SK-N-SH treated with all-trans-retinoic acid at 6 μM for 48 hours (cell line): ENCODE measurements around the gene XIRP2.

Source experiments
- ATAC-seq: fragments of 200-7000 bp; cut with Tn5 transposase; 3 replicates; pipeline ENCODE4 v1.9.1; 2020; ENCODE audit warnings: mild to moderate bottlenecking, moderate library complexity
- ARNTL ChIP-seq: fragments of 450-650 bp; formaldehyde crosslinking; IDR thresholded peaks from 2 replicates; pipeline ENCODE4 v1.5.0; 2020; ENCODE audit warnings: low read depth, mild to moderate bottlenecking, moderate library complexity, borderline replicate concordance
- BACH2 ChIP-seq: fragments of 250-450 bp; sonication (Bioruptor Pico); IDR thresholded peaks from 2 replicates; pipeline ENCODE4 v1.9.0; 2021; ENCODE audit warnings: mild to moderate bottlenecking, borderline replicate concordance
- CREB5 ChIP-seq: fragments of 250-450 bp; sonication (Bioruptor Pico); IDR thresholded peaks from 2 replicates; pipeline ENCODE4 v1.5.1; 2020; ENCODE audit warnings: low read depth, mild to moderate bottlenecking, moderate library complexity
- CSDC2 ChIP-seq: fragments of 250-450 bp; sonication (Bioruptor Pico); IDR thresholded peaks from 2 replicates; pipeline ENCODE4 v1.5.0; 2020; ENCODE audit warnings: mild to moderate bottlenecking, moderate library complexity
- ESRRG ChIP-seq: fragments of 250-450 bp; sonication (Bioruptor Pico); IDR thresholded peaks from 2 replicates; pipeline ENCODE4 v1.6.1; 2021; ENCODE audit warnings: mild to moderate bottlenecking
- GLIS3 ChIP-seq: fragments of 250-450 bp; sonication (Bioruptor Pico); IDR thresholded peaks from 2 replicates; pipeline ENCODE4 v1.5.0; 2020; ENCODE audit warnings: mild to moderate bottlenecking, moderate library complexity
- ISL1 ChIP-seq: fragments of 250-450 bp; sonication (Bioruptor Pico); IDR thresholded peaks from 2 replicates; pipeline ENCODE4 v2.1.2; 2022; ENCODE audit warnings: mild to moderate bottlenecking, moderate library complexity
- OSR1 ChIP-seq: fragments of 250-450 bp; sonication (Bioruptor Pico); IDR thresholded peaks from 2 replicates; pipeline ENCODE4 v1.8.0; 2022; ENCODE audit warnings: moderate library complexity, mild to moderate bottlenecking, inconsistent platforms
- PPARA ChIP-seq: fragments of 250-450 bp; sonication (Bioruptor Pico); IDR thresholded peaks from 2 replicates; pipeline ENCODE4 v1.5.0; 2020; ENCODE audit warnings: mild to moderate bottlenecking, borderline replicate concordance
- RARB ChIP-seq: fragments of 250-450 bp; sonication (Bioruptor Pico); IDR thresholded peaks from 2 replicates; pipeline ENCODE4 v1.8.0; 2021; ENCODE audit warnings: mild to moderate bottlenecking, moderate library complexity
- SNAI2 ChIP-seq: fragments of 250-450 bp; sonication (Bioruptor Pico); IDR thresholded peaks from 2 replicates; pipeline ENCODE4 v1.5.0; 2020; ENCODE audit warnings: mild to moderate bottlenecking, moderate library complexity
- TCF4 ChIP-seq: fragments of 250-450 bp; sonication (Bioruptor Pico); IDR thresholded peaks from 2 replicates; pipeline ENCODE4 v1.8.0; 2021; ENCODE audit warnings: mild to moderate bottlenecking, moderate library complexity, borderline replicate concordance
- TOX ChIP-seq: fragments of 250-450 bp; sonication (Bioruptor Pico); IDR thresholded peaks from 2 replicates; pipeline ENCODE4 v1.8.0; 2021; ENCODE audit warnings: mild to moderate bottlenecking, moderate library complexity, borderline replicate concordance
- TSHZ2 ChIP-seq: fragments of 250-450 bp; sonication (Bioruptor Pico); IDR thresholded peaks from 2 replicates; pipeline ENCODE4 v1.5.0; 2020; ENCODE audit warnings: mild to moderate bottlenecking, moderate library complexity
- ZC3H10 ChIP-seq: fragments of 250-450 bp; sonication (Bioruptor Pico); IDR thresholded peaks from 2 replicates; pipeline ENCODE4 v1.5.1; 2021; ENCODE audit warnings: mild to moderate bottlenecking, moderate library complexity
- ZFP30 ChIP-seq: fragments of 450-650 bp; formaldehyde crosslinking; IDR thresholded peaks from 2 replicates; pipeline ENCODE4 v1.5.0; 2022; ENCODE audit warnings: mild to moderate bottlenecking, moderate library complexity
- ZNF565 ChIP-seq: fragments of 450-650 bp; formaldehyde crosslinking; conservative IDR thresholded peaks from 2 replicates; pipeline ENCODE4 v1.5.0; 2020; ENCODE audit warnings: low read depth, mild to moderate bottlenecking, moderate library complexity
- ZNF70 ChIP-seq: fragments of 450-650 bp; formaldehyde crosslinking; IDR thresholded peaks from 2 replicates; pipeline ENCODE4 v1.5.0; 2020; ENCODE audit warnings: mild to moderate bottlenecking, moderate library complexity
- ZNF8 ChIP-seq: fragments of 450-650 bp; formaldehyde crosslinking; IDR thresholded peaks from 2 replicates; pipeline ENCODE4 v1.5.0; 2020; ENCODE audit warnings: mild to moderate bottlenecking, moderate library complexity
- TF ChIP-seq, protein P1 (sequence below): fragments of 250-450 bp; sonication (Bioruptor Pico); IDR thresholded peaks from 2 replicates; pipeline ENCODE4 v1.5.1; 2021; ENCODE audit warnings: mild to moderate bottlenecking, moderate library complexity
- TF ChIP-seq, protein P2 (sequence below): fragments of 250-450 bp; sonication (Bioruptor Pico); IDR thresholded peaks from 2 replicates; pipeline ENCODE4 v1.8.0; 2020; ENCODE audit warnings: mild to moderate bottlenecking, moderate library complexity, borderline replicate concordance
- TF ChIP-seq, protein P3 (sequence below): fragments of 250-450 bp; sonication (Bioruptor Pico); IDR thresholded peaks from 2 replicates; pipeline ENCODE4 v1.8.0; 2021; ENCODE audit warnings: low read depth, mild to moderate bottlenecking, moderate library complexity, borderline replicate concordance

Gene XIRP2

GRCh38 chr2:167135706-167136105 is 247.4 kb downstream of the XIRP2 start (continued):
- TF ChIP-seq OSR1 (CRISPR knock-in tag) (no peak), ARNTL (CRISPR knock-in tag) (no peak), ZNF565 (CRISPR knock-in tag) (no peak), PPARA (CRISPR knock-in tag) (no peak), RARB (CRISPR knock-in tag) (no peak)

GRCh38 chr2:167136879-167137596 is 248.8 kb downstream of the XIRP2 start:
- TF ChIP-seq ZFP30 (CRISPR knock-in tag) (no peak), ISL1 (CRISPR knock-in tag) (peak; percentile 80)
- ATAC-seq, result no peak

- TF ChIP-seq CREB5 (CRISPR knock-in tag) (no peak), OSR1 (CRISPR knock-in tag) (no peak), SNAI2 (CRISPR knock-in tag) (no peak), GLIS3 (CRISPR knock-in tag) (no peak), CSDC2 (CRISPR knock-in tag) (no peak), ZNF70 (CRISPR knock-in tag) (no peak), PPARA (CRISPR knock-in tag) (no peak), ISL1 (CRISPR knock-in tag) (no peak), ARNTL (CRISPR knock-in tag) (no peak), ESRRG (no peak), RARB (CRISPR knock-in tag) (no peak), ZFP30 (CRISPR knock-in tag) (no peak), BACH2 (no peak), ZNF565 (CRISPR knock-in tag) (no peak), TSHZ2 (CRISPR knock-in tag) (no peak), TCF4 (CRISPR knock-in tag) (no peak), ZC3H10 (CRISPR knock-in tag) (no peak), TOX (CRISPR knock-in tag) (no peak)
- TF ChIP-seq, protein P1, sequence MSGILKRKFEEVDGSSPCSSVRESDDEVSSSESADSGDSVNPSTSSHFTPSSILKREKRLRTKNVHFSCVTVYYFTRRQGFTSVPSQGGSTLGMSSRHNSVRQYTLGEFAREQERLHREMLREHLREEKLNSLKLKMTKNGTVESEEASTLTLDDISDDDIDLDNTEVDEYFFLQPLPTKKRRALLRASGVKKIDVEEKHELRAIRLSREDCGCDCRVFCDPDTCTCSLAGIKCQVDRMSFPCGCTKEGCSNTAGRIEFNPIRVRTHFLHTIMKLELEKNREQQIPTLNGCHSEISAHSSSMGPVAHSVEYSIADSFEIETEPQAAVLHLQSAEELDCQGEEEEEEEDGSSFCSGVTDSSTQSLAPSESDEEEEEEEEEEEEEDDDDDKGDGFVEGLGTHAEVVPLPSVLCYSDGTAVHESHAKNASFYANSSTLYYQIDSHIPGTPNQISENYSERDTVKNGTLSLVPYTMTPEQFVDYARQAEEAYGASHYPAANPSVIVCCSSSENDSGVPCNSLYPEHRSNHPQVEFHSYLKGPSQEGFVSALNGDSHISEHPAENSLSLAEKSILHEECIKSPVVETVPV (CRISPR knock-in tag), result no peak
- TF ChIP-seq, protein P2, sequence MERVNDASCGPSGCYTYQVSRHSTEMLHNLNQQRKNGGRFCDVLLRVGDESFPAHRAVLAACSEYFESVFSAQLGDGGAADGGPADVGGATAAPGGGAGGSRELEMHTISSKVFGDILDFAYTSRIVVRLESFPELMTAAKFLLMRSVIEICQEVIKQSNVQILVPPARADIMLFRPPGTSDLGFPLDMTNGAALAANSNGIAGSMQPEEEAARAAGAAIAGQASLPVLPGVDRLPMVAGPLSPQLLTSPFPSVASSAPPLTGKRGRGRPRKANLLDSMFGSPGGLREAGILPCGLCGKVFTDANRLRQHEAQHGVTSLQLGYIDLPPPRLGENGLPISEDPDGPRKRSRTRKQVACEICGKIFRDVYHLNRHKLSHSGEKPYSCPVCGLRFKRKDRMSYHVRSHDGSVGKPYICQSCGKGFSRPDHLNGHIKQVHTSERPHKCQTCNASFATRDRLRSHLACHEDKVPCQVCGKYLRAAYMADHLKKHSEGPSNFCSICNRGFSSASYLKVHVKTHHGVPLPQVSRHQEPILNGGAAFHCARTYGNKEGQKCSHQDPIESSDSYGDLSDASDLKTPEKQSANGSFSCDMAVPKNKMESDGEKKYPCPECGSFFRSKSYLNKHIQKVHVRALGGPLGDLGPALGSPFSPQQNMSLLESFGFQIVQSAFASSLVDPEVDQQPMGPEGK (CRISPR knock-in tag), result no peak
- TF ChIP-seq, all 23 proteins: peak for 0
- peak; percentile 17 for ATAC-seq
Observed at GRCh38 chr2:167140330-167140729, 252.1 kb downstream of the XIRP2 start.

- ATAC-seq, result peak; percentile 99
- peak; percentile 84; the same call in 1 of the 2 replicates for TF ChIP-seq ZC3H10 (CRISPR knock-in tag)
- TF ChIP-seq CREB5 (CRISPR knock-in tag), result peak; percentile 81; the same call in 1 of the 2 replicates
- TF ChIP-seq, protein P3, sequence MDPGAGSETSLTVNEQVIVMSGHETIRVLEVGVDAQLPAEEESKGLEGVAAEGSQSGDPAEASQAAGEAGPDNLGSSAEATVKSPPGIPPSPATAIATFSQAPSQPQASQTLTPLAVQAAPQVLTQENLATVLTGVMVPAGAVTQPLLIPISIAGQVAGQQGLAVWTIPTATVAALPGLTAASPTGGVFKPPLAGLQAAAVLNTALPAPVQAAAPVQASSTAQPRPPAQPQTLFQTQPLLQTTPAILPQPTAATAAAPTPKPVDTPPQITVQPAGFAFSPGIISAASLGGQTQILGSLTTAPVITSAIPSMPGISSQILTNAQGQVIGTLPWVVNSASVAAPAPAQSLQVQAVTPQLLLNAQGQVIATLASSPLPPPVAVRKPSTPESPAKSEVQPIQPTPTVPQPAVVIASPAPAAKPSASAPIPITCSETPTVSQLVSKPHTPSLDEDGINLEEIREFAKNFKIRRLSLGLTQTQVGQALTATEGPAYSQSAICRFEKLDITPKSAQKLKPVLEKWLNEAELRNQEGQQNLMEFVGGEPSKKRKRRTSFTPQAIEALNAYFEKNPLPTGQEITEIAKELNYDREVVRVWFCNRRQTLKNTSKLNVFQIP (CRISPR knock-in tag), result 0 out of 2 replicates have a peak, but pooled peaks have one; percentile 72
- no peak for TF ChIP-seq ARNTL (CRISPR knock-in tag)
- no peak for TF ChIP-seq ZNF8 (CRISPR knock-in tag)
- TF ChIP-seq CSDC2 (CRISPR knock-in tag), result 0 out of 2 replicates have a peak, but pooled peaks have one; percentile 37
- TF ChIP-seq TOX (CRISPR knock-in tag), result peak; percentile 26; the same call in 1 of the 2 replicates
- TF ChIP-seq, protein P2 (CRISPR knock-in tag), result peak; percentile 74; the same call in 1 of the 2 replicates
- no peak for TF ChIP-seq BACH2
Observed at GRCh38 chr2:167140767-167141166, 252.5 kb downstream of the XIRP2 start.
